ENCODE results near the gene TNNI3.

TNNI3 gene

GRCh38 chr19:55199620-55200204 lies 42.2 kb upstream of the TNNI3 start:
- no peak for ATAC-seq (ENCODE audit: insufficient read depth, low read depth)
- no peak overlapping the region for H2AFZ ChIP-seq (ENCODE audit: low read depth, low read length)
- no peaks in the 10 kb centered on the region for H3K9me3 ChIP-seq (ENCODE audit: insufficient read depth, low read length, severe bottlenecking)
- H3K36me3 ChIP-seq (ENCODE audit: insufficient read depth, low read length): no peaks in the 10 kb centered on the region
- no peak overlapping the region for H3K27ac ChIP-seq (ENCODE audit: low read length)
- H3K9ac ChIP-seq (ENCODE audit: low read depth, low read length): no peak overlapping the region
- H3K4me3 ChIP-seq (ENCODE audit: low read depth in 1 of 2, low read length in 2 of 2): no peak overlapping the region
- no peak for DNase-seq
- no peaks in the 10 kb centered on the region for H3K79me2 ChIP-seq (ENCODE audit: insufficient read depth, low read length)
- TF ChIP-seq CTCF (IDR thresholded peaks at IDR 0.05; ENCODE audit: borderline replicate concordance, extremely low read depth, low read length, poor library complexity, severe bottlenecking) (no peak), EZH2 (IDR thresholded peaks at IDR 0.05; ENCODE audit: borderline replicate concordance, low read depth, low read length, severe bottlenecking) (no peak)
- 0 out of 2 replicates have a peak, but pooled peaks cover 5% of the 10 kb centered on the region for H4K20me1 ChIP-seq (ENCODE audit: insufficient read depth, low read length)
- no peak overlapping the region for H3K4me2 ChIP-seq (ENCODE audit: insufficient read depth, low read length)
- H3K27me3 ChIP-seq (ENCODE audit: insufficient read depth, low read length, poor library complexity): no peaks in the 10 kb centered on the region
- H3K4me1 ChIP-seq (ENCODE audit: insufficient read depth, low read length): no peaks in the 10 kb centered on the region

DNA sequence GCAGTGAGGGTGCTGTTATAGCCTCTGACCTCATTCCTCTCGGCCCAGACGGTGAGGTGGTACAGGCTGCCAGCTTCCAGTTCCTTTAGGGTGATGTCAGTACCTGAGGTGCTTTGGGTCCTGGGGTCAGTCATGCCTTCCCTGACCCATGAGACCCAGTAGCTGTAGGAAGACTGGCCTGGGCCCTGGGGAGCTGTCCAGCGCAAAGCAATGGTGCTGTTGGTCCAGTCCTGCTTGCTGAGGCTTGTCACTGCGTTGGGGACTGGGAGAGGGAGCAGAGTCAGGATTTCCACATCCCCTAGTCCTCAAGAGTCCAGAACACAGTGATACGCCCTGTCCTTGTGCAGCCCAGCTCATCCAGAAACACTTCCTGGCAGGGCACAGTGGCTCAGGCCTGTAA lies 41.1 kb upstream of the TNNI3 start:
- DNase-seq (no peak), ATAC-seq (ENCODE audit: insufficient read depth, low read depth) (no peak)
- Histone ChIP-seq H3K27ac (ENCODE audit: low read length) (no peak overlapping the region), H2AFZ (ENCODE audit: low read depth, low read length) (no peak overlapping the region), H3K9me3 (ENCODE audit: insufficient read depth, low read length, severe bottlenecking) (no peaks in the 10 kb centered on the region), H3K4me1 (ENCODE audit: insufficient read depth, low read length) (no peaks in the 10 kb centered on the region), H3K4me3 (ENCODE audit: low read depth in 1 of 2, low read length in 2 of 2) (no peak overlapping the region), H3K9ac (ENCODE audit: low read depth, low read length) (no peak overlapping the region), H3K27me3 (ENCODE audit: insufficient read depth, low read length, poor library complexity) (no peaks in the 10 kb centered on the region), H3K36me3 (ENCODE audit: insufficient read depth, low read length) (no peaks in the 10 kb centered on the region), H3K4me2 (ENCODE audit: insufficient read depth, low read length) (no peak overlapping the region), H3K79me2 (ENCODE audit: insufficient read depth, low read length) (no peaks in the 10 kb centered on the region), H4K20me1 (ENCODE audit: insufficient read depth, low read length) (0 out of 2 replicates have a peak, but pooled peaks cover 5% of the 10 kb centered on the region)
- TF ChIP-seq CTCF (IDR thresholded peaks at IDR 0.05; ENCODE audit: borderline replicate concordance, extremely low read depth, low read length, poor library complexity, severe bottlenecking) (no peak), EZH2 (IDR thresholded peaks at IDR 0.05; ENCODE audit: borderline replicate concordance, low read depth, low read length, severe bottlenecking) (no peak)

- no peaks in the 10 kb centered on the region for H3K9me3 ChIP-seq (ENCODE audit: insufficient read depth, low read length, severe bottlenecking)
- H2AFZ ChIP-seq (ENCODE audit: low read depth, low read length): no peak overlapping the region
- H3K79me2 ChIP-seq (ENCODE audit: insufficient read depth, low read length): no peaks in the 10 kb centered on the region
- no peak overlapping the region for H3K27ac ChIP-seq (ENCODE audit: low read length)
- H3K4me3 ChIP-seq (ENCODE audit: low read depth in 1 of 2, low read length in 2 of 2): no peak overlapping the region
- peaks cover 5% of the 10 kb centered on the region; the same call in 1 of the 2 replicates for H4K20me1 ChIP-seq (ENCODE audit: insufficient read depth, low read length)
- H3K4me1 ChIP-seq (ENCODE audit: insufficient read depth, low read length): no peaks in the 10 kb centered on the region
- ATAC-seq (ENCODE audit: insufficient read depth, low read depth) (peak; percentile 58; the same call in 2 of the 3 replicates), DNase-seq (no peak)
- H3K9ac ChIP-seq (ENCODE audit: low read depth, low read length): no peak overlapping the region
- H3K36me3 ChIP-seq (ENCODE audit: insufficient read depth, low read length): no peaks in the 10 kb centered on the region
- TF ChIP-seq CTCF (IDR thresholded peaks at IDR 0.05; ENCODE audit: borderline replicate concordance, extremely low read depth, low read length, poor library complexity, severe bottlenecking) (no peak), EZH2 (IDR thresholded peaks at IDR 0.05; ENCODE audit: borderline replicate concordance, low read depth, low read length, severe bottlenecking) (no peak)
- no peak overlapping the region for H3K4me2 ChIP-seq (ENCODE audit: insufficient read depth, low read length)
- no peaks in the 10 kb centered on the region for H3K27me3 ChIP-seq (ENCODE audit: insufficient read depth, low read length, poor library complexity)
Measured at GRCh38 chr19:55197528-55197927, 40.0 kb upstream of the TNNI3 start.

Data from DND-41 (cell line).